HS-5 (cell line): ENCODE measurements around the gene AFF3.

Experiments
- DNase-seq: peaks from one replicate; pipeline ENCODE4 v3.0.0-alpha.2; 2012; ENCODE audit warnings: low read depth

The AFF3 gene

GRCh38 chr2:99706735-99707134, 435.7 kb downstream of the AFF3 start:
- no peak for DNase-seq

- no peak for DNase-seq
Observed at GRCh38 chr2:99701503-99701902, 440.9 kb downstream of the AFF3 start.

GRCh38 chr2:99700482-99701398, 441.6 kb downstream of the AFF3 start:
- no peak for DNase-seq

- DNase-seq, result peak; percentile 71
Observed at GRCh38 chr2:99698896-99699295, 443.5 kb downstream of the AFF3 start.

GRCh38 chr2:99697811-99698568, 444.4 kb downstream of the AFF3 start:
- DNase-seq, result peak; percentile 98

- DNase-seq, result no peak
Observed at GRCh38 chr2:99695944-99696253, 446.5 kb downstream of the AFF3 start.

GRCh38 chr2:99695130-99695943, 447.1 kb downstream of the AFF3 start:
- DNase-seq, result no peak

GRCh38 chr2:99694331-99694730, 448.1 kb downstream of the AFF3 start:
- DNase-seq, result no peak

GRCh38 chr2:99692785-99693184, 449.6 kb downstream of the AFF3 start:
- no peak for DNase-seq

- DNase-seq, result no peak
Observed at GRCh38 chr2:99691926-99692325, 450.5 kb downstream of the AFF3 start.

GRCh38 chr2:99689145-99689742, 453.1 kb downstream of the AFF3 start:
- DNase-seq, result no peak

GRCh38 chr2:99688699-99689098, 453.7 kb downstream of the AFF3 start:
- DNase-seq, result no peak

- peak; percentile 55 for DNase-seq
Observed at GRCh38 chr2:99682275-99683060, 459.9 kb downstream of the AFF3 start.

GRCh38 chr2:99680946-99681345, 461.4 kb downstream of the AFF3 start:
- peak; percentile 96 for DNase-seq

- DNase-seq, result no peak
Observed at GRCh38 chr2:99679518-99679917, 462.9 kb downstream of the AFF3 start.

- no peak for DNase-seq
Observed at GRCh38 chr2:99678625-99679024, 463.8 kb downstream of the AFF3 start.

GRCh38 chr2:99677814-99678213, 464.6 kb downstream of the AFF3 start:
- no peak for DNase-seq

GRCh38 chr2:99675130-99675661, 467.2 kb downstream of the AFF3 start:
- DNase-seq, result no peak

- no peak for DNase-seq
Observed at GRCh38 chr2:99674090-99674489, 468.3 kb downstream of the AFF3 start.

GRCh38 chr2:99672766-99673350, 469.5 kb downstream of the AFF3 start:
- DNase-seq, result no peak
